HG02973 (cell line): ENCODE results near the gene TPSG1.

Experiments used
- ATAC-seq: cut with Tn5 transposase; IDR thresholded peaks from one replicate; pipeline ENCODE4 v1.9.1; 2021; ENCODE audit warnings: moderate library complexity; ENCODE audit not compliant: unreplicated experiment

The TPSG1 gene

GRCh38 chr16:1181404-1182315 is 43.4 kb downstream of the TPSG1 start:
- no peak for ATAC-seq

- ATAC-seq: no peak
These were observed 44.3 kb downstream of the TPSG1 start for GRCh38 chr16:1180549-1181403.

GRCh38 chr16:1178295-1178910 is 46.7 kb downstream of the TPSG1 start:
- ATAC-seq: no peak

GRCh38 chr16:1177750-1178149 is 47.3 kb downstream of the TPSG1 start:
- ATAC-seq: no peak

GRCh38 chr16:1177053-1177452 is 48.0 kb downstream of the TPSG1 start:
- no peak for ATAC-seq

GRCh38 chr16:1176280-1176897 is 48.7 kb downstream of the TPSG1 start:
- ATAC-seq: no peak

- ATAC-seq: no peak
These were observed 49.3 kb downstream of the TPSG1 start for GRCh38 chr16:1175566-1176279.

- ATAC-seq: no peak
These were observed 50.4 kb downstream of the TPSG1 start for GRCh38 chr16:1174477-1175357.

- ATAC-seq: no peak
These were observed 51.1 kb downstream of the TPSG1 start for GRCh38 chr16:1173788-1174451.

- ATAC-seq: no peak
These were observed 52.4 kb downstream of the TPSG1 start for GRCh38 chr16:1172651-1173050.

- no peak for ATAC-seq
These were observed 53.1 kb downstream of the TPSG1 start for GRCh38 chr16:1171854-1172428.
